Esophagus (tissue), 2 donors: Measurements from ENCODE around the gene RBM39. TPM values are rescaled to one million over a fixed set of nuclear protein-coding genes. Genes with fewer than 3 reads are reported as not detected.

ENCODE experiments used
- polyA plus RNA-seq, 2 donors: library from polyadenylated mRNA; stranded (reverse); fragments of 200-250 nt; gene quantifications; one replicate each; pipeline ENCODE4 v1.2.3, GENCODE V29; 2013
- donor health status: healthy with polysubstance abuse.
- donor health status: Bipolar disorder and iron deficiency.

The RBM39 gene
- polyA plus RNA-seq, 2 donors = 164 to 335 TPM

Other genes starting within 250 kb of the RBM39 start
- gene C20orf173, start 212.6 kb downstream of the RBM39 start, polyA plus RNA-seq = not detected
- gene ERGIC3, start 200.2 kb downstream of the RBM39 start, polyA plus RNA-seq = 100 to 1,000 TPM; 104 to 148 TPM
- 1 to 10 TPM; 1.6 to 3.8 TPM for gene SPAG4, start 126.4 kb downstream of the RBM39 start, polyA plus RNA-seq
- gene CPNE1, start 77.4 kb downstream of the RBM39 start, polyA plus RNA-seq = 100 to 1,000 TPM in 1 of 2 donors, 10 to 100 TPM in 1; 88.9 to 119 TPM
- 10 to 100 TPM in 1 of 2 donors, 1 to 10 TPM in 1; 9.4 to 15.3 TPM for gene RBM12, start 77.4 kb downstream of the RBM39 start, polyA plus RNA-seq
- 10 to 100 TPM; 18.2 to 23.4 TPM for gene NFS1, start 42.9 kb downstream of the RBM39 start, polyA plus RNA-seq
- gene ROMO1, start 42.9 kb downstream of the RBM39 start, polyA plus RNA-seq = 100 to 1,000 TPM; 335 to 517 TPM
- 10 to 100 TPM; 13.0 to 15.8 TPM for gene PHF20, start 29.8 kb upstream of the RBM39 start, polyA plus RNA-seq
- 100 to 1,000 TPM in 1 of 2 donors, 10 to 100 TPM in 1; 84.5 to 182 TPM for gene SCAND1, start 212.2 kb upstream of the RBM39 start, polyA plus RNA-seq
- gene CNBD2, start 226.3 kb upstream of the RBM39 start, polyA plus RNA-seq = 10 to 100 TPM in 1 of 2 donors, 1 to 10 TPM in 1; 6.1 to 13.5 TPM